ENCODE data around the gene SASH1.
A peak's percentile ranks its signal among the peaks of the same experiment; 100 is the strongest.
"Not testable (repeated sequence)": the region's sequence is repeated elsewhere in the genome, so short reads cannot be mapped to it uniquely, and the experiment has no call there.

Gene SASH1

GRCh38 chr6:148564494-148565035, 221.9 kb downstream of the SASH1 start:
- no peak for DNase-seq

GRCh38 chr6:148565321-148565926, 222.8 kb downstream of the SASH1 start:
- no peak for DNase-seq

DNA sequence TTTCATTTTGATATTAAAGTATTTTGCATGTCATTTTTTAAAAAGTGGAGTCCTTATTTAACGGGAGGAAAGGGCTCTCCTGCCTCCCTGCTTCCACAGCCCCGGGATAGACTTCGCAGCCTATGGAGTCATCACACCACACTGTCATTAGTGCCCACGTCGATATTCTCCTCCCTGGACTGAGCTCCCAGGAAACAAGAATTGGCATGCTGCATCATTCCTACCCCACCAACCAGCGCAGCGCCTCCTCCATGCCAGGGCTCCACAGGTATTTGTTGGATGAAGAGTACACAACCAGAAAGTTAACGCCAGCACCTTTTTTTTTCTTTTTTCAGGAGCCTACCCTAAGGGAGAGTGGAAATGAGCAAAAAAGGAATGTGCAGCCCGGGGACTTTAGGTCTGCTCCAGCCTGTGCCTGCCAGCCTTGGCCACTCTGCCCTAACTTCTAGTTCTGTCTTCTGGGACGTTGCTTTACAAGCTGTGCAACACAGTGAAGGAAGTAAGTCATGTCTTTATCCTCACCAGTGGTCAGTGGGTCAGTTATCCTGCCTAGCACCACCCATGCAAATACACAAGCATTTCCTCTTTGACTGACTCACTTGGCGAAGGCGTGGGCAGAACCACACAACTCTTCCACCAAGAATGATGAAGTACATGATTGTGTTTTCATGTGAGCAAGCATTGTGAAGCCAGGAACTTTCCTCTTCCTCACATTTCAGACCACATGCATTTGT, 223.5 kb downstream of the SASH1 start:
- DNase-seq: no peak

DNA sequence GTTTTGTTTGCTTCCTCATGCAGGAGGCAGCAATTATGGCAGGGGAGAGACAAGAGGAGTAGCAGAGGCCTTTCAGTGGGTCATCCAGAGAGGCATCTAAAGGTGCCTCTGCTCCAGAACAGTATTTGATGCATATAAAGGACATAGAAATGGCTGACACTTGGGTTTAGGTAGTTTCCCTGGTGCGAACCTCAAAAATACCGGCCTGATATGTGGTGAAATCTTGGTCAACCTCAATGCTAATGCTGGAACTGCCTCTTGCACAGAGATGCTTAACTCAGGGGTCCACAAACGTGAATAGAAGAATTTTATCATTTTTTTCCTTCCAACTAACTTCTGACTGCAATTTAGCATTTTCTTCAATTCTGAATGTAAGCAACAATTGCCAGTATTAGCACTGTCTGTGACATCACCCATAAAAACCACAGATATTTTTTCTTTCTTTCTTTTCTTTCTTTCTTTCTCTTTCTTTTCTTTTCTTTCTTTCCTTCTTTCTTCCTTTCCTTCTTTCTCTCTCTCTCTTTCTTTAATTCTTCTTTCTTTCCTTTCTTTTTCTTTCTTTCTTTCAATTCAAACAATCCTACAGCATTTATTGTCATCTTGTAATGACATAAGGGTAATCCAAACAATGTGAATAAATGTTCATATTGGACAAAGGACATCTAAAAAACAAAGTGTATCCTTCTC, 224.2 kb downstream of the SASH1 start:
- DNase-seq: no peak

- DNase-seq: no peak
Observed at GRCh38 chr6:148570456-148570855, 227.8 kb downstream of the SASH1 start.

GRCh38 chr6:148572676-148573335, 230.2 kb downstream of the SASH1 start:
- no peak for DNase-seq

DNA sequence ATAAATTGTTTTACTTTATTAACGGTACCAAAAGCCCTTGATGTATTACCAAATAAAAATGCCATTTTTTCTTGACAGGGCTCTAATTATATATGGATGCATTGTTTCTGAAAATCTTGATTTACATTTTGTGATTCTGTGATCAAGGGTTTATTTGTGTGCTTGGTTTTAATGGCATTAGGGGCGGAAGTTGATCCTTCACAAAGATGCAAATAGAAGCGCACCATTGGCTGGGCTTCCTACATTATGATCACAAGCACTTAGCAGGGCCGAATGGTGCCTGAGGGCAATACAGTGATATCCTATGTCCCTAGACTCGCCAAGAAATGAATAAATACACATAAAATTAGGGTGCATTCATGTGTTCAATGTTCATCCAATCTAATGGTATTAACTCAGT, 231.3 kb downstream of the SASH1 start:
- no peak for DNase-seq

DNA sequence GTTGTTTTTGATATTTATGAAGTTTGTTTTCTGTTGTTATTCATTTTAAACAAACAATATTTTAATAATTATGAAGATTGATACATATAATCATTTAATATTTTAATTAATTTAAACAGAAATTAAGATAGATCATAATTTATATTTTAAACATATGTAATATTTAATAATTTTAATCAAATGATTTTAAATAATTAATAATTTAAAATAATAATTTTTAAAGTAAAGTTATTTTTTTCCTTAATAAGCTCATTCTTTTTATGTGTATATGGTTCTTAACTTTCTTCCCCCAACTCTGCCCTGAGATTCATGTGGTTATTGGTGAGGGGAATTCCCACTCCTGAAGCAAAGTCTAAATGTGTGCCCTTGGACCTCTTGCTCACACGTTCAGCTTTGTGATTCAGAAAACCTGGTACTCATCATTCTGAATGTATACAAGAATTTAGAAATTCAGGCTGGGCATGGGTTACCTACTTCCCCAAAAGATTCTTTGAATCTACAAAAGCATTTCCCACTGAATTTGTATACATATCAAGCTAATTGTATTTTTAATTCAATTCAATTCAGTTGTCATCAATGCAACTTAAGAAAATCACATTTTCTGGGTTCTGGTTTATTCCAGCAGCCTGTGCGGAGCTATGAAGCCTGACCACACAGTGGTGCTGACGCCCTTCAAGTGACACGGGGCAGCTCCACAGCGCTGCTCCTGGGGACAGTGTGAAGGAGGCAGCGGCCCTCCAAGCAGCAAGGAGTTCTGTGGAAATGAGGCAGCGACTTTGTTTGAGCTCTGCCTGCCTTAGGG, 235.2 kb downstream of the SASH1 start:
- peak; percentile 23 for DNase-seq

GRCh38 chr6:148578489-148578814, 235.8 kb downstream of the SASH1 start:
- no peak for DNase-seq

GRCh38 chr6:148578837-148579565, 236.4 kb downstream of the SASH1 start:
- DNase-seq: no peak

DNA sequence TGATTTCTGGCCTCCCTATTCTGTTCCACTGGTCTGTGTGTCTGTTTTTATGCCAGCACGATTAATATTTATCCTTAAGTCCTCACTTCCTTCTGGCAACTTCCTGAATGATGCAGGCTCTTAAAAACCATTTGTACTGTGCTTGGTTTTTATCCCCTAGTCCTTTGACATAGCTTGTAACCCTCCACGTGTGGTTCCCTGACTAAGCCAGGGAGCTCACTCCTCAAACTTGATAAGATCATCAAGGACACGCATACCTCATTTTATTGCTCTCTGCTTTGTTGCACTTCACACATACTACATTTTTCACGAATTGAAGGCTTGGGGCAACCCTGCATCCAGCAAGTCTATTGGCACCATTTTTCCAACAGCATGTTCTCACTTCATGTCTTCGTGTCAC, 237.8 kb downstream of the SASH1 start:
- DNase-seq: no peak

GRCh38 chr6:148583631-148584030, 241.0 kb downstream of the SASH1 start:
- no peak for DNase-seq

- DNase-seq: not testable (repeated sequence)
Observed at GRCh38 chr6:148585641-148586040, 243.0 kb downstream of the SASH1 start.

- DNase-seq: no peak
Observed at GRCh38 chr6:148590883-148591282, 248.2 kb downstream of the SASH1 start.

GRCh38 chr6:148591656-148592055, 249.0 kb downstream of the SASH1 start:
- DNase-seq: no peak

GRCh38 chr6:148593130-148593812, 250.6 kb downstream of the SASH1 start:
- no peak for DNase-seq

GRCh38 chr6:148593813-148594170, 251.2 kb downstream of the SASH1 start:
- no peak for DNase-seq

DNA sequence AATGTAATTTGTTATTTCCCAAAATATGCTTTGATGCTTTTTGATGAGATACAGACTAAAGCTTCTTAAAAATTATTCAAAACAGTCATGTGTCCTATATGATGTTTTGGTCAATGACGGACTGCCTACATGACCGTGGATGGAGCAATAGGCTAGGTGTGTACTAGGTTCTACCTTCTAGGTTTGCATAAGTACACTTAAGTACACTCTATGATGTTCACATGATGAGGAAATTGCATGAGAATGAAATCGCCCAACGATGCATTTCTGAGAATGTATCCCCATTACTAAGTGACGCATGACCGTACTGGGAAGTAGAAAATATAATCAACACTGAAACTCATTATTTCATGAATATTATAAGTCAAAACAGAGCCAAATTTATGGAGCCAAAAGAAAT, 252.9 kb downstream of the SASH1 start:
- DNase-seq: no peak

DNA sequence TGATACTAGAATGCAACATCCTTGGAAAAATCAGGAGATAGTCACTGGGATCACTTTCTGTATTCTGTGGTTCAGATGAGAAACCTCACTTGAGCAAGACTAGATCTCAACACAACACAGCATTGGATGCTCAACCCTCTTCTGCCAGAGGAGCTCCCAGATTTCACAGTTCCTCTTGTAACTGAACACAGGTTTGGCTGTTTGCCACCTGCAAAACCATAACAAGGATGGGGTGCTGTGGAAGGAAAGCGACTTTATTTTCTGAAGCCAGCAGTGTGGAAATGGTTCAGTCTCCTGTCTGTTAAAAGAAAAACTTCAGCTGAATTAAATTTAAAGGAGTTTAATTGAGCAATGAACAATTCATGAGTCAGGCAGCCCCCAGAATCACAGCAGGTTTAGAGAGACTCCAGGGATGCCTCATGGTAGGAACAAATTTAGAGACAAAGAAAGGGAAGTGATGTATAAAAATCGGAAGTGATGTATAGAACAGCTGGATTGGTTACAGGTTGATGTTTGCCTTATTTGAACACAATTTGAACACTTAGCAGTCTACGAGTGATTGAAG, 254.3 kb downstream of the SASH1 start:
- no peak for DNase-seq

DNA sequence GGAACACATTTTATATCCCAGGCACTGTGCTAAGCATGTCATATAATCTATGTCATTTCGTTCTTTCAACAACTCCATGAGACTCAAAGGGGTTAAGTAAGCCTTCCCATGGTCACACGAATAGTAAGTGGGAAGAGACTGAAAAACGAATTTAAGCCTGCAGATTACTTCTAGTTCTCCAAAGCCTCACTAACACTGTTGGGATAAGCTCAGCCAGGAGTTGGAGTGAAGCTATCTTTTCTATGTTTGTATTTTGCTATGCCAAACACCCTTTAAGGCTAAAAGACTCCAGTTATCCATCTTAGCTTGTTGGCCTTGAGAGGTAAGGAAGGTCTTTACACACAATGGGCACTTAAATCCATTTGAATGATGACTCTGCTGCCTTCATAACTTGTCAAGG, 256.1 kb downstream of the SASH1 start:
- no peak for DNase-seq

DNA sequence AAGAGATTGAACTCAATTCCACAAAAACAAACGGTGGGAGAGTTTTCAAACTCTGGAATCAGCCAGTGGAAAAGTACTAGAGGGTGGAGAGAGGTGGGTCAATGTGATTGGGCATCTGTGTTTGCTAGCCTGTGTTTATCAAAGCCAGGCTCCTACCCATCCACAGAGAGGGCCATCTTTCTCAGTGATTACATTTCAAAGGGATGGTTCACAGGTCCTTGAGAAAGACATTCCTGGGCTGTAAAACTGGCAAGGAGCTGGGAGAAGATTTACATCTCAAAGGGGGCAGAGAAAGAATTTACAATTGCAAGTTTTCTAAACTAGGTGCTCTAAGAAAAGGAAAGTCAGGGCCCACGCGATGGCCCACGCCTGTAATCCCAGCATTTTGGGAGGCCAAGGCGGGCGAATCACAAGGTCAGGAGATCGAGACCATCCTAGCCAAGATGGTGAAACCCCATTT, 257.4 kb downstream of the SASH1 start:
- no peak for DNase-seq

Data from activated effector memory CD4-positive, alpha-beta T cell treated with Interleukin-2 at 50 U/mL for 16 hours (primary cell).